BE2C (cell line): ENCODE data around the gene ST6GALNAC2.
"Not testable (repeated sequence)": the region's sequence is repeated elsewhere in the genome, so short reads cannot be mapped to it uniquely, and the experiment has no call there.

Experiments used
- DNase-seq: peaks from one replicate; pipeline ENCODE4 v3.0.0-alpha.2; 2020
- H3K27me3 ChIP-seq: fragments of 250-450 bp; sonication (Bioruptor Pico); 2 replicates; pipeline ENCODE4 v1.5.1; 2020; ENCODE audit warnings: mild to moderate bottlenecking
- H3K36me3 ChIP-seq: fragments of 250-450 bp; sonication (Bioruptor Pico); 2 replicates; pipeline ENCODE4 v1.5.1; 2020; ENCODE audit warnings: mild to moderate bottlenecking
- H3K4me1 ChIP-seq: fragments of 250-450 bp; sonication (Bioruptor Pico); 2 replicates; pipeline ENCODE4 v1.5.1; 2020
- H3K4me3 ChIP-seq: 2 replicates; pipeline ENCODE4 v1.5.1; 2011; ENCODE audit warnings: low read depth, low read length
- H3K9me3 ChIP-seq: fragments of 250-450 bp; sonication (Bioruptor Pico); 2 replicates; pipeline ENCODE4 v1.5.1; 2020
- TF ChIP-seq, protein P1 (sequence below): IDR thresholded peaks from 2 replicates; pipeline ENCODE4 v1.5.1; 2012; ENCODE audit warnings: mild to moderate bottlenecking, low read depth, low read length

The ST6GALNAC2 gene

DNA sequence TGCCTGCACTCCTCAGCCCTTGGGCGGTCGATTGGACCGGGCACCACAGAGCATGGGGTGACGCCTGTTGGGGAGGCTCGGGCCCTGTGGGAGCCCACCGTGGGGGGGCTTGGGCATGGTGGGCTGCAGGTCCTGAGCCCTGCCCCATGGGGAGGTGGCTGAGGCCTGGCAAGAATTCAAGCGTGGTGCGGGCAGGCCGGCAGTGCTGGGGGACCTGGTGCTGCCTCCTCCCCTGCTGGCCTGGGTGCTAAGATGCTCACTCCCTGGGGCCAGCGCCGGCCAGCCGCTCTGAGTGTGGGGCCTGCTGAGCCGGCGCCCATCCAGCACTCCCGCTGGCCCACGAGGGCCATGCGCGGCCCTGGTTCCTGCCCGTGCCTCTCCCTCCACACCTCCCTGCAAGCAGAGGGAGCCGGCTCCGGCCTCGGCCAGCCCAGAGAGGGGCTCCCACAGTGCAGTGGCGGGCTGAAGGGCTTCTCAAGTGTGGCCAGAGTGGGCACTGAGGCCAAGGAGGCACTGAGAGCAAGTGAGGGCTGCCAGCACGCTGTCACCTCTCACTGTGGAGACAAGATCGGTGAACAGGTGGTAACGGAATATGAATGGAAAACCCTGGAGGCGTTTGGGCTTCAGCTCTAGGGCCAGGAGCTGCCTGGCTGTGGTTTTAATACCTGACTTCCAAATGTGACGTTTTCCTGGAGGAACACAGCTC is 29.4 kb upstream of the ST6GALNAC2 start:
- TF ChIP-seq, protein P1, sequence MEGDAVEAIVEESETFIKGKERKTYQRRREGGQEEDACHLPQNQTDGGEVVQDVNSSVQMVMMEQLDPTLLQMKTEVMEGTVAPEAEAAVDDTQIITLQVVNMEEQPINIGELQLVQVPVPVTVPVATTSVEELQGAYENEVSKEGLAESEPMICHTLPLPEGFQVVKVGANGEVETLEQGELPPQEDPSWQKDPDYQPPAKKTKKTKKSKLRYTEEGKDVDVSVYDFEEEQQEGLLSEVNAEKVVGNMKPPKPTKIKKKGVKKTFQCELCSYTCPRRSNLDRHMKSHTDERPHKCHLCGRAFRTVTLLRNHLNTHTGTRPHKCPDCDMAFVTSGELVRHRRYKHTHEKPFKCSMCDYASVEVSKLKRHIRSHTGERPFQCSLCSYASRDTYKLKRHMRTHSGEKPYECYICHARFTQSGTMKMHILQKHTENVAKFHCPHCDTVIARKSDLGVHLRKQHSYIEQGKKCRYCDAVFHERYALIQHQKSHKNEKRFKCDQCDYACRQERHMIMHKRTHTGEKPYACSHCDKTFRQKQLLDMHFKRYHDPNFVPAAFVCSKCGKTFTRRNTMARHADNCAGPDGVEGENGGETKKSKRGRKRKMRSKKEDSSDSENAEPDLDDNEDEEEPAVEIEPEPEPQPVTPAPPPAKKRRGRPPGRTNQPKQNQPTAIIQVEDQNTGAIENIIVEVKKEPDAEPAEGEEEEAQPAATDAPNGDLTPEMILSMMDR: no peak
- no peaks in the 10 kb centered on the region for H3K4me1 ChIP-seq
- no peak for DNase-seq
- no peak overlapping the region for H3K4me3 ChIP-seq
- H3K36me3 ChIP-seq: no peaks in the 10 kb centered on the region
- H3K9me3 ChIP-seq: peaks cover 6% of the 10 kb centered on the region
- H3K27me3 ChIP-seq: no peaks in the 10 kb centered on the region

DNA sequence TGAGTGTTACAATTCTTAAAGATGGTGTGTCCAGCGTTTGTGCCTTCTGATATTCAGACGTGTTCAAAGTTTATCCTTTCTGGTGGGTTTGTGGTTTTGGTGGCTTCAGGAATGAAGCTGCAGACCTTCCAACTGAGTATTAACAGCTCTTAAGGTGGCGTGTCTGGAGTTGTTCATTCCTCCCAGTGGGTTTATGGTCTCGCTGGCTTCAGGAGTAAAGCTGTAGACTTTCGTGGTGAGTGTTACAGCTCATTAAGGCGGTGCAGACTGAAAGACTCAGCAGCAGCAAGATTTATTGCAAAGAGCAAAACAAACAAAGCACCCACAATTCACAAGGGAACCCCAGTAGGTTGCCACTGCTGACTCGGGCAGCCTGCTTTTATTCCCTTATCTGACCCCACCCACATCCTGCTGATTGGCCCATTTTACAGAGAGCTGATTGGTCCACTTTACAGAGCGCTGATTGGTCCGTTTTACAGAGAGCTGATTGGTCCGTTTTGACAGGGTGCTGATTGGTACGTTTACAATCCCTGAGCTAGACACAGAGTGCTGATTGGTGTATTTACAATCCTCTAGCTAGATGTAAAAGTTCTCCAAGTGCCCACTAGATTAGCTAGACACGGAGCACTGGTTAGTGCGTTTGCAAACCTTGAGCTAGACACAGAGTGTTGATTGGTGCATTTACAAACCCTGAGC is 28.6 kb upstream of the ST6GALNAC2 start:
- H3K4me1 ChIP-seq, H3K36me3 ChIP-seq, H3K9me3 ChIP-seq, H3K27me3 ChIP-seq, DNase-seq, H3K4me3 ChIP-seq: not testable (repeated sequence)

DNA sequence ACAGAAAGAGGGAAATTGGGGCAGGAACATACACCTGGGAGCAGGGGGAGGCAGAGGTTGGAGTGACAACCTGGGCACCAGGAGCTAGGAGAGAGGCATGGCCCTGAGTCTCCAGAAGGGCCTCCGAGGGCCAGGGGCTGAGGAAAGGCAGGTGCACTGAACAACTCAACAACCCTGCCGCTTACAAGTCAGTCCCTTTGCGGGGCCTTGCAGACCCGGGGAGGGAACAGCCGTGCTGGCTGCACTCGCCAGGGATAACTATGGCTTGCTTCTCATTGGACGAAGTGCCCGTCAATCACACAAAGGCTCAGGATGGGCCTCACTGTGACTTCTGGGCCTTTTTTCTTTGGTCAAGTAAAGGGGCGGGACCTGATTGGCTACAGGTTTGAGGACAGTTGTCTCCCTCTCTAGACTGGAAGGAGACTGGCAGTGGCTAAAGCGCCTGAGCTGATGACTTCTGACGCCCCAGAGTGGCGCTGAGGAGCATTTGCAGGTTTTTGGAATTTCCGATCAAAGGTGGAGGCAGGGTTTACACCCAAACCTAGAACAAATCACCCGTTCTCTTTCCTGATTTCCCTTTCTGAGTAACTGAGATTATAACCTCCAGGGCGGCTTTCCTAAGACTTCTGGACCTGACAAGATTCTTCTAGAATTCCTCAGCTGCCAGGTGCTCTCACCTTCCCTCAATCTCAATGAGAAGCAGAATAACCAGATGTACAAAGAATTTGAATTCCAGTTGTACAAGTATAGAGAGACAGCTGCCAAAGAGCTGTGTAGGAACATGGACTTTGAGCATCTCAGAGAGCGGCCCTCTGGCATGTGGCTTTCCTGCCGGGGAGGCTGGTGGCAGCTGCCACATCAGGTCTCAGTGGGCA is 27.6 kb upstream of the ST6GALNAC2 start:
- TF ChIP-seq, protein P1: no peak
- no peak for DNase-seq

DNA sequence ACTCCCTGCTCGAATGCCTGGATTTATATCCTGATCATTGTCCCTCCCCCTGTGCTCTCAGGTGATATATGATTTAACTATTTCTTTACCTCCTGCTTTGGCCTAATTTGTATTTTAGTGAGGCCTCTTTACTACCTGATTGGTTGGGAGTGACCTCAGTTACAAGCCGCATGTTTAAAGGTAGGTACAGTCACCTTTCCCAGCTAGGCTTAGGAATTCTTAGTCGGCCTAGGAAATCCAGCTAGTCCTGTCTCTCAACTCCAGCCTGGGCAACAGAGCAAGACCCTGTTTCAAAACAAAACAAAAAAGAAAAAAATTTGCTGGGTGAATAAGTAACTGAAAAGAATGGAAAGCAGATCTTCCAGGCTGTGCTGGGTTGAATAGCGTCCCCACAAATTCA is 26.8 kb upstream of the ST6GALNAC2 start:
- DNase-seq: no peak
- Histone ChIP-seq H3K4me3 (no peak overlapping the region), H3K27me3 (no peaks in the 10 kb centered on the region), H3K9me3 (peaks cover 6% of the 10 kb centered on the region), H3K4me1 (no peaks in the 10 kb centered on the region), H3K36me3 (no peaks in the 10 kb centered on the region)
- TF ChIP-seq, protein P1: no peak

More for the DNA sequence above, 27.6 kb upstream of the ST6GALNAC2 start:
- H3K9me3 ChIP-seq: peaks cover 6% of the 10 kb centered on the region
- H3K36me3 ChIP-seq: no peaks in the 10 kb centered on the region
- H3K4me1 ChIP-seq: no peaks in the 10 kb centered on the region
- no peak overlapping the region for H3K4me3 ChIP-seq
- H3K27me3 ChIP-seq: no peaks in the 10 kb centered on the region

DNA sequence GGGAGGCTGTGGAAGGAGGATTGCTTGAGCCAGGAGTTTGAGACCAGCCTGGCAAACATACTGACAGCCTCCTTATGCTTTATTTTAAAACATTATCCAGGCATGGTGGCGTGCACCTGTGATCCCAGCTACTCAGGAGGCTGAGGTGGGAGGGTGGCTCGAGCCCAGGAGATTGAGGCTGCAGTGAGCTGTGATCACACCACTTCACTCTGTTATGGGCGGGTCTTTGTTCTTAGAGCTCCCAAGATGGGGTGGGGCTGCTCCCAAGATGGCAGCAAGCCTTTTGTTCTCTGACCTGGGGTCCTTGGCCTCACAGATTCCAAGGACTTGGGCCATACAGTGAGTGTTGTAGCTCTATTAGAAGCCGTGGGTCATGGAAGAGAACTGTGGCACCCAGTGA is 26.1 kb upstream of the ST6GALNAC2 start:
- no peak for DNase-seq
- Histone ChIP-seq H3K4me3 (no peak overlapping the region), H3K4me1 (no peaks in the 10 kb centered on the region), H3K27me3 (no peaks in the 10 kb centered on the region), H3K36me3 (no peaks in the 10 kb centered on the region), H3K9me3 (peaks cover 6% of the 10 kb centered on the region)
- TF ChIP-seq, protein P1: no peak

DNA sequence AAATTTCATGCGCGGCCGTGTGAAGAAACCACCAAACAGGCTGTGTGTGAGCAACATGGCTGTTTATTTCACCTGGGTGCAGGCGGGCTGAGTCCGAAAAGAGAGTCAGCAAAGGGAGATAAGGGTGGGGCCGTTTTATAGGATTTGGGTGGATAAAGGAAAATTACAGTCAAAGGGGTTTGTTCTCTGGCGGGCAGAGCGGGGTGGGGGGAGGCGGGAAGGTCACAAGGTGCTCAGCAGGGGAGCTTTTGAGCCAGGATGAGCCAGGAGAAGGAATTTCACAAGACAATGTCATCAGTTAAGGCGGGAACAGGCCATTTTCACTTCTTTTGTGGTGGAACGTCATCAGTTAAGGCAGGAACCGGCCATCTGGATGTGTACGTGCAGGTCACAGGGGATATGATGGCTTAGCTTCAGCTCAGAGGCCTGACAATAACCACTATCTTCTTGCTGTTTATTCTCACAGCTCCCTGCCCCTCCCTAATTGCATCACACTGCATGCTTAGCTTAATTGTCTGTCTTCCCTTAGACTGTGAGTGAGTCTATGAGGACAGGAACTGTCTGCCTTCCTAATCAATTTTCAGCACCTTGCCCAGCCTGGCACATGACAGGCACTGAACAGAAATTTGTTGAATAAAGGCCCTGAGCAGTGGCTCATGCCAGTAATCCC is 25.6 kb upstream of the ST6GALNAC2 start:
- H3K4me3 ChIP-seq, H3K9me3 ChIP-seq, H3K27me3 ChIP-seq, DNase-seq, H3K4me1 ChIP-seq, H3K36me3 ChIP-seq: not testable (repeated sequence)

DNA sequence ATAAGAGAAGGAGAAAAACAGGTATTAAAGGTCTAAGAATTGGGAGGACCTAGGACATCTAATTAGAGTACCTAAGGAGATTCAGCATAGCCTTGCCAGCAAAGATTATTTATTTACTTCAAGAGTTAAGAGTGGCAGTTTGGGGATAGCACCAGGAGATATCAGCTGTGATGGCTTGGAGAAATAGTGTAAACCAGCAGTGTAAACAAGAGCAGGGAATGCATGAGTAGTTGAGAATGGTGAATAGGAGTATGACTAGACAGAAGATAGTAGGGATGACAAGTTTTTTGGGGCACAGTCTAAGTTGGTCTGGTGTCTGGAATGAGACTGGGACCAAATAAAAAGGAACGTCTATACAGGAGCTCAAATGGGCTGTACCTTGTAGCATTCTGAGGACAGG is 21.0 kb upstream of the ST6GALNAC2 start:
- not testable (repeated sequence) for DNase-seq, H3K27me3 ChIP-seq, H3K4me1 ChIP-seq, H3K9me3 ChIP-seq, H3K36me3 ChIP-seq, H3K4me3 ChIP-seq
